Measurements from ENCODE around the gene CMC2.
A peak's percentile ranks its signal among the peaks of the same experiment; 100 is the strongest.

CMC2 gene

GRCh38 chr16:80946481-80946880 lies 60.2 kb downstream of the CMC2 start:
- FAIRE-seq, result no peak
- no peak for DNase-seq (ENCODE audit: insufficient read length, low spot score)
- TF ChIP-seq POLR2A (IDR thresholded peaks at IDR 0.05; ENCODE audit: low read depth, low read length) (no peak), POLR2AphosphoS5 (IDR thresholded peaks at IDR 0.05; ENCODE audit: low read depth, low read length) (no peak), SPI1 (IDR thresholded peaks at IDR 0.05; ENCODE audit: low read depth, low read length) (no peak), PAX5 (IDR thresholded peaks at IDR 0.05; ENCODE audit: insufficient read depth, low read length, severe bottlenecking) (no peak), POU2F2 (IDR thresholded peaks at IDR 0.05; ENCODE audit: low read depth, low read length) (no peak), TAF1 (IDR thresholded peaks at IDR 0.05; ENCODE audit: low read depth, low read length) (no peak)

DNA sequence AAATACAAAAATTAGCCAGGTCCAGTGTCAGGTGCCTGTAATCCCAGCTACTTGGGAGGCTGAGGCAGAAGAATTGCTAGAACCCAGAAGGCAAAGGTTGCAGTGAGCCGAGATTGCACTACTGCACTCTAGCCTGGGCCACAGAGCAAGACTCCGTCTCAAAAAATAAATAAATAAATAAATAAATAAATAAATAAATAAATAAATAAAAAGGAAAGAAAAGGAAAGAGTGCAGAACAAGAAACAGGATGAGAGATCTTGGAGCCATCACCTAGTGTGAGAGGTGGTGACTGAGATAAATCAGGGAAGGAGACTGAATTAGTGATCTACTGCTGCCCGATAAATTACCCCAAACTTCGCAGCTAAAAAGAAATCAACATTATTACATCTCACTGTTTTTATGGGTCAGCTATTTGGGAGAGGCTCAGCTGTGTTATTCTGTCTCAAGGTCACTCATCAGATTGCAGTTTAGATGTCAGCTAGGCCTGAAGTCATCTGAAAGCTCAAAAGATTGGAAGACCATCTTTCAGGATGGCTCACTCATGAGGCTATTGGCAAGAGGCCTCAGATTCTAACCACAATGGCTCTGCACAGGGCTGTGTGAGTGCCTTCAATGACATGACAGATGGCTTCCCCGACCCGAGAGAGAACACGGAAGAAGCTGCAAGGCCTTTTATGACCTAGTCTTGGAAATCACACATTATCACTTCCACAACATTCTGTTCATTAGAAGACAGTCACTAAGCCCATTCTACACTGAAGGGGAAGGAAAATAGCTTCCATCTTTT lies 66.4 kb downstream of the CMC2 start:
- FAIRE-seq (no peak), DNase-seq (ENCODE audit: insufficient read length, low spot score) (no peak)
- TF ChIP-seq TAF1 (IDR thresholded peaks at IDR 0.05; ENCODE audit: low read depth, low read length) (no peak), POLR2AphosphoS5 (IDR thresholded peaks at IDR 0.05; ENCODE audit: low read depth, low read length) (no peak), POU2F2 (IDR thresholded peaks at IDR 0.05; ENCODE audit: low read depth, low read length) (no peak), SPI1 (IDR thresholded peaks at IDR 0.05; ENCODE audit: low read depth, low read length) (no peak), PAX5 (IDR thresholded peaks at IDR 0.05; ENCODE audit: insufficient read depth, low read length, severe bottlenecking) (no peak), POLR2A (IDR thresholded peaks at IDR 0.05; ENCODE audit: low read depth, low read length) (no peak)

- no peak for TF ChIP-seq TAF1 (IDR thresholded peaks at IDR 0.05; ENCODE audit: low read depth, low read length)
- no peak for TF ChIP-seq PAX5 (IDR thresholded peaks at IDR 0.05; ENCODE audit: insufficient read depth, low read length, severe bottlenecking)
- TF ChIP-seq SPI1 (IDR thresholded peaks at IDR 0.05; ENCODE audit: low read depth, low read length), result no peak
- TF ChIP-seq POU2F2 (IDR thresholded peaks at IDR 0.05; ENCODE audit: low read depth, low read length), result no peak
- TF ChIP-seq POLR2A (IDR thresholded peaks at IDR 0.05; ENCODE audit: low read depth, low read length), result no peak
- TF ChIP-seq POLR2AphosphoS5 (IDR thresholded peaks at IDR 0.05; ENCODE audit: low read depth, low read length), result no peak
- DNase-seq (ENCODE audit: insufficient read length, low spot score) (no peak), FAIRE-seq (no peak)
Observed at GRCh38 chr16:80938879-80939260, 67.8 kb downstream of the CMC2 start.

DNA sequence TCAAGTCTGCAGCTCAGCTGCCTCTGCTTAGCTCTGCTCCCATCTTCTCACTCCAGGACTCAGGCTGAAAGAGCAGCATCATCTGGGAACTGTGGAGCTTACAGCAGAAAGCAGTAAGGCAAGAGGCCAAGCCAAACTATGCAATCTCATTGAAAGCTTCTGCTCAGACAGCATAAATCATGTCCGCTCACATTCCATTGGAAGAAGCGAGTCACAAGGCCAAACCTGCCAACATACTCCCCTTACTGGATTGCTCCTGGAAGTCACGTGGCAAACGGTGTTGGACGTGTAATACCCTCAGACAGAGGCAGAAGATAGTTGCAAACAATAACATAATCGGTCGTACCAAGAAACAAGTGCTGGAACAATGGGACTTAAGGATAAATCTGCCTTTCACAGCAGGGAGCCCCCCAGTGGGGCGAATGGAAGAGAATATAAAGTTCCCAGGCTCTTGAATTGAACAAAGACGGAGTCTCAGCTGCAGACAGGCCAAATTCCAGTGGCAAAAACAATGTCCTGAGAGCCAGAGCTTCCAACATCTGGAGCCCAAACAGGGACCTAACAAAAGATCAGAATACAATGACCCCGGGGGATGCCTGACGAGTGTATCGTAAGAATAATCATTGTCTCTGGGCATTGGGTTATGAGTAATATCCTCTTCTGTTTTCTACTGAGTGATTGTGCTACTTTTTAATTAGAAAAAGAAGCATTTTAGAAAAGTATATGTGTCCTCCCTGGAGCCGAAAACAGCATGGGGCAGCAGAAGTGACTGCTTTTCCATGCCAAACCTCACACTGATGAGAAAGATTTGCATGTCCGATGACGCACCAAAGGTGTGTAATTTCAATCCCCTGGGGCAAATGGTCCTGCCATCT lies 68.4 kb downstream of the CMC2 start:
- TF ChIP-seq POLR2AphosphoS5 (IDR thresholded peaks at IDR 0.05; ENCODE audit: low read depth, low read length) (no peak), POLR2A (IDR thresholded peaks at IDR 0.05; ENCODE audit: low read depth, low read length) (no peak), TAF1 (IDR thresholded peaks at IDR 0.05; ENCODE audit: low read depth, low read length) (no peak), PAX5 (IDR thresholded peaks at IDR 0.05; ENCODE audit: insufficient read depth, low read length, severe bottlenecking) (no peak), POU2F2 (IDR thresholded peaks at IDR 0.05; ENCODE audit: low read depth, low read length) (no peak), SPI1 (IDR thresholded peaks at IDR 0.05; ENCODE audit: low read depth, low read length) (no peak)
- DNase-seq (ENCODE audit: insufficient read length, low spot score) (no peak), FAIRE-seq (no peak)

DNA sequence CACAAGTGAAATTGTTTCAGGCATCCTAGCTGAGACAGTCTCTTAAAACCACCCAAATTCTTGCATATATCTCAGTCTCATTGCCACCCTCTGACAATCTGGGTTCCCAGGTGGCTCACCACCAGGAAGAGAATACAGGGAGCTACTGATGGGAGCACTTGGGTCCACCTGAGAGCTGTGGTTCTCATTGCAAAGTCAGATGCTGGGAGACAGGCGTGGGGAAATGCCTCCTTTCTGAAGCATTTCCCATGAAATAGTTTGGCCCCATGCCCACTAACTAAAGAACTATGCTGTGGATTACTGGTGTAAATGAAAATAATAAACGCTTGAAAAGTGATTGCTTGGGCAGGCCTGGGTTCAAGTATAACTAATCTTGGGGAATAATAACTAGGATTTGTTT lies 70.3 kb downstream of the CMC2 start:
- TF ChIP-seq PAX5 (IDR thresholded peaks at IDR 0.05; ENCODE audit: insufficient read depth, low read length, severe bottlenecking), result no peak
- TF ChIP-seq SPI1 (IDR thresholded peaks at IDR 0.05; ENCODE audit: low read depth, low read length), result no peak
- no peak for TF ChIP-seq POLR2AphosphoS5 (IDR thresholded peaks at IDR 0.05; ENCODE audit: low read depth, low read length)
- no peak for TF ChIP-seq TAF1 (IDR thresholded peaks at IDR 0.05; ENCODE audit: low read depth, low read length)
- no peak for TF ChIP-seq POLR2A (IDR thresholded peaks at IDR 0.05; ENCODE audit: low read depth, low read length)
- no peak for TF ChIP-seq POU2F2 (IDR thresholded peaks at IDR 0.05; ENCODE audit: low read depth, low read length)
- DNase-seq (ENCODE audit: insufficient read length, low spot score) (no peak), FAIRE-seq (no peak)

- FAIRE-seq (no peak), DNase-seq (ENCODE audit: insufficient read length, low spot score) (no peak)
- no peak for TF ChIP-seq POLR2AphosphoS5 (IDR thresholded peaks at IDR 0.05; ENCODE audit: low read depth, low read length)
- no peak for TF ChIP-seq POLR2A (IDR thresholded peaks at IDR 0.05; ENCODE audit: low read depth, low read length)
- no peak for TF ChIP-seq TAF1 (IDR thresholded peaks at IDR 0.05; ENCODE audit: low read depth, low read length)
- TF ChIP-seq POU2F2 (IDR thresholded peaks at IDR 0.05; ENCODE audit: low read depth, low read length), result no peak
- TF ChIP-seq SPI1 (IDR thresholded peaks at IDR 0.05; ENCODE audit: low read depth, low read length), result no peak
- no peak for TF ChIP-seq PAX5 (IDR thresholded peaks at IDR 0.05; ENCODE audit: insufficient read depth, low read length, severe bottlenecking)
Observed at GRCh38 chr16:80935691-80936090, 71.0 kb downstream of the CMC2 start.

DNA sequence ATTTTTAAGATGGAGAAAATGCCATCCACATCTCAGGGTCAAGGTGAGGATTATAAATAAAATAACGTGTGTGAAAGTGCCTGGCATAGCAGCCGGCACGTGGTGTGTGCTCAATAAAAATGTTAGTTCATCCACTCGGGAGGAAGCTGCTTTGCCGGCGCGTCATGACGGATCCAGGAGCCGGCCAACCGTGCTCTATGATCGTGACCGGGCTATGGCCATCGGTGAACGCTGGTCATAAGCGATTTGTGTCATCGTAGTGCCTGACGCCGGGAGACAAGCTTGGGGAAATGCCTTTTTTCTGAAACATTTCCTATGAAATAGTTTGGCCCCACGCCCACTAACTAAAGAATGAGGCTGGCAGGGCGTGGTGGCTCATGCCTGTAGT lies 74.0 kb downstream of the CMC2 start:
- TF ChIP-seq TAF1 (IDR thresholded peaks at IDR 0.05; ENCODE audit: low read depth, low read length) (no peak), SPI1 (IDR thresholded peaks at IDR 0.05; ENCODE audit: low read depth, low read length) (no peak), PAX5 (IDR thresholded peaks at IDR 0.05; ENCODE audit: insufficient read depth, low read length, severe bottlenecking) (no peak), POLR2A (IDR thresholded peaks at IDR 0.05; ENCODE audit: low read depth, low read length) (no peak), POU2F2 (IDR thresholded peaks at IDR 0.05; ENCODE audit: low read depth, low read length) (no peak), POLR2AphosphoS5 (IDR thresholded peaks at IDR 0.05; ENCODE audit: low read depth, low read length) (no peak)
- no peak for FAIRE-seq

DNA sequence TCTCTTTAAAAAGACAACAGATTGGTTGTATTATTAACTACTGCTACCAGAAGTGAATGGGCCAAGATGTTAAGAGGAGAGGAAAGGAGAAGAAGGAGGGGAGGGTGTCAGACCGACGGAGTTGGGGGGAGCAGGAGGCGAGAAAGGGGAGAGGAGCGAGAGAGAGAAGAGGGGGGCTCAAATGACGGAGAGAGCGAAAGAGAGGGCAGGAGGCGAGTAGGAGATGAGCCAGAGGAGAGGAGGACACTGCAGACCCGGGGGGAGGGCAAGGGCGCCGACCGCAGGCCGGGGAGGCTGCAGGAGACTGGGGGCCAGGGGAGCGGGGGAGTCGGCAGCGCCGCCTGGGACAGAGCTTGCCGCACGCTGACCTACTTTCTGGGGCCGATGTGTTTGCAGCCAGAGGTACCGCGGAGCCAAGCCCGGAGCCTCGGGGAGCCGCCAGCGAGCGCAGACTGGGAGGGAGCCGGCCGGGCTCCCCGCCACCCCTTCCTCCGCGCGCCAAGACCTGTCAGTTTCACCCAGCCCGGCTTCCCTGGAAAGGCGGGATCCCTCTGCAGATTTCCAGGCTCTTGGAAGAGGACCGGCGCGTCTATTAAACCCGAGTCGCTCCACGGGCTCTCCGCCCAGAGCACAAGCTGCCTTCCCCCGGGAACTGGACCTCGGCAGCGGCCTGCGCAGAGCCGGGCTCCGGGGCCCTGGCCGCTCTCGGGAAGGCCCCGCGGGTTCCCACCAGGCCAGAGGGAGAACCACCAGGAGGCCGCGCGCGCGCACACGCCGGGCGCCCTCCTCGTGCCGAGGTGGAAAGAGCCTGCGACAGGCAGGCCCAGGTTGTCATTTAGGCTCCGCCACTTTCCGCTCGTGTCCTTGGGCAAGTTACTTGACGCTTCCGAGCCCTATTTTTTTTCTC lies 74.6 kb downstream of the CMC2 start:
- FAIRE-seq (no peak), DNase-seq (ENCODE audit: insufficient read length, low spot score) (peak; percentile 56)
- TF ChIP-seq PAX5 (IDR thresholded peaks at IDR 0.05; ENCODE audit: insufficient read depth, low read length, severe bottlenecking) (no peak), POU2F2 (IDR thresholded peaks at IDR 0.05; ENCODE audit: low read depth, low read length) (no peak), TAF1 (IDR thresholded peaks at IDR 0.05; ENCODE audit: low read depth, low read length) (no peak), POLR2AphosphoS5 (IDR thresholded peaks at IDR 0.05; ENCODE audit: low read depth, low read length) (no peak), SPI1 (IDR thresholded peaks at IDR 0.05; ENCODE audit: low read depth, low read length) (no peak), POLR2A (IDR thresholded peaks at IDR 0.05; ENCODE audit: low read depth, low read length) (no peak)

More for the DNA sequence above, 74.0 kb downstream of the CMC2 start:
- DNase-seq (ENCODE audit: insufficient read length, low spot score), result no peak

All from GM12891 (cell line).